Measurements from ENCODE around the gene SDK1. TPM values are rescaled to one million over a fixed set of nuclear protein-coding genes. Genes with fewer than 3 reads are reported as not detected.

The SDK1 gene
- total RNA-seq, 1 donor from 2014 or later: 3.9 TPM

- Histone ChIP-seq H3K4me3 (ENCODE audit: low read depth, low read length) (no peak overlapping the region), H3K36me3 (ENCODE audit: control insufficient read depth, insufficient read depth, low read length) (no peaks in the 10 kb centered on the region), H3K27me3 (ENCODE audit: control insufficient read depth, insufficient read depth, low read length) (no peaks in the 10 kb centered on the region)
- no peak for TF ChIP-seq CTCF (IDR thresholded peaks at IDR 0.05; ENCODE audit: insufficient read depth, low read length, poor library complexity, severe bottlenecking)
- no peak for DNase-seq (ENCODE audit: low read depth)
Observed at GRCh38 chr7:4000139-4000538, 699.1 kb downstream of the SDK1 start.

GRCh38 chr7:4000934-4001333 is 699.9 kb downstream of the SDK1 start:
- Histone ChIP-seq H3K4me3 (ENCODE audit: low read depth, low read length) (no peak overlapping the region), H3K27me3 (ENCODE audit: control insufficient read depth, insufficient read depth, low read length) (no peaks in the 10 kb centered on the region), H3K36me3 (ENCODE audit: control insufficient read depth, insufficient read depth, low read length) (no peaks in the 10 kb centered on the region)
- no peak for TF ChIP-seq CTCF (IDR thresholded peaks at IDR 0.05; ENCODE audit: insufficient read depth, low read length, poor library complexity, severe bottlenecking)
- DNase-seq (ENCODE audit: low read depth): no peak

GRCh38 chr7:4001742-4002141 is 700.7 kb downstream of the SDK1 start:
- no peaks in the 10 kb centered on the region for H3K36me3 ChIP-seq (ENCODE audit: control insufficient read depth, insufficient read depth, low read length)
- TF ChIP-seq CTCF (IDR thresholded peaks at IDR 0.05; ENCODE audit: insufficient read depth, low read length, poor library complexity, severe bottlenecking): no peak

GRCh38 chr7:4003503-4003902 is 702.5 kb downstream of the SDK1 start:
- DNase-seq (ENCODE audit: low read depth): no peak
- Histone ChIP-seq H3K4me3 (ENCODE audit: low read depth, low read length) (no peak overlapping the region), H3K27me3 (ENCODE audit: control insufficient read depth, insufficient read depth, low read length) (no peaks in the 10 kb centered on the region), H3K36me3 (ENCODE audit: control insufficient read depth, insufficient read depth, low read length) (no peaks in the 10 kb centered on the region)
- TF ChIP-seq CTCF (IDR thresholded peaks at IDR 0.05; ENCODE audit: insufficient read depth, low read length, poor library complexity, severe bottlenecking): no peak

More at GRCh38 chr7:4001742-4002141, 700.7 kb downstream of the SDK1 start:
- DNase-seq (ENCODE audit: low read depth): no peak
- no peaks in the 10 kb centered on the region for H3K27me3 ChIP-seq (ENCODE audit: control insufficient read depth, insufficient read depth, low read length)
- no peak overlapping the region for H3K4me3 ChIP-seq (ENCODE audit: low read depth, low read length)

GRCh38 chr7:4006687-4007086 is 705.6 kb downstream of the SDK1 start:
- DNase-seq (ENCODE audit: low read depth): no peak
- H3K4me3 ChIP-seq (ENCODE audit: low read depth, low read length): no peak overlapping the region
- no peaks in the 10 kb centered on the region for H3K36me3 ChIP-seq (ENCODE audit: control insufficient read depth, insufficient read depth, low read length)
- H3K27me3 ChIP-seq (ENCODE audit: control insufficient read depth, insufficient read depth, low read length): no peaks in the 10 kb centered on the region
- no peak for TF ChIP-seq CTCF (IDR thresholded peaks at IDR 0.05; ENCODE audit: insufficient read depth, low read length, poor library complexity, severe bottlenecking)

GRCh38 chr7:4009211-4010060 is 708.4 kb downstream of the SDK1 start:
- no peak overlapping the region for H3K4me3 ChIP-seq (ENCODE audit: low read depth, low read length)
- no peak for TF ChIP-seq CTCF (IDR thresholded peaks at IDR 0.05; ENCODE audit: insufficient read depth, low read length, poor library complexity, severe bottlenecking)
- no peak for DNase-seq (ENCODE audit: low read depth)
- H3K27me3 ChIP-seq (ENCODE audit: control insufficient read depth, insufficient read depth, low read length): no peaks in the 10 kb centered on the region
- no peaks in the 10 kb centered on the region for H3K36me3 ChIP-seq (ENCODE audit: control insufficient read depth, insufficient read depth, low read length)

All from kidney epithelial cell (primary cell).